ENCODE measurements around the gene TBC1D12.

- no peak for TF ChIP-seq CTCF (conservative IDR thresholded peaks at IDR 0.05)
- no peak for TF ChIP-seq EZH2 (IDR thresholded peaks at IDR 0.05; ENCODE audit: low read depth)
These were observed 30.1 kb downstream of the TBC1D12 start for GRCh38 chr10:94432443-94432842.

Measured in PC-9 (cell line).